Tibial nerve (tissue), 4 donors: ENCODE results near the gene ACAD11. TPM values are rescaled to one million over a fixed set of nuclear protein-coding genes. Genes with fewer than 3 reads are reported as not detected.

ENCODE experiments used
- DNase-seq, 2 donors: peaks; one replicate each; pipeline ENCODE4 v3.0.0-alpha.2; 2019; ENCODE audit warnings: low spot score in 2 of 2
- H3K27ac ChIP-seq, 4 donors: fragments of 200-600 bp; sonication (generic) in 3 of 4; one replicate each; pipeline ENCODE4 v1.5.1; 2017 to 2019; ENCODE audit warnings: mild to moderate bottlenecking in 1 of 4
- H3K27me3 ChIP-seq, 2 donors: fragments of 200-600 bp; sonication (generic) in 1 of 2; one replicate each; pipeline versions ENCODE4 v1.5.1 to v1.6.0; 2017 to 2019
- H3K36me3 ChIP-seq, 3 donors: fragments of 200-600 bp; sonication (generic); one replicate each; pipeline ENCODE4 v1.5.1; 2018 to 2019
- H3K4me1 ChIP-seq, 4 donors: fragments of 200-600 bp; sonication (generic) in 3 of 4; one replicate each; pipeline ENCODE4 v1.5.1; 2017 to 2019
- H3K4me3 ChIP-seq, 4 donors: fragments of 200-600 bp; sonication (generic) in 3 of 4; one replicate each; pipeline ENCODE4 v1.5.1; 2017 to 2019; ENCODE audit warnings: mild to moderate bottlenecking in 1 of 4, moderate library complexity in 1 of 4
- H3K9me3 ChIP-seq, 4 donors: fragments of 200-600 bp; sonication (generic) in 3 of 4; one replicate each; pipeline ENCODE4 v1.5.1; 2017 to 2019
- EP300 ChIP-seq, 2 donors: sonication (generic); formaldehyde crosslinking; IDR thresholded peaks; one replicate each; pipeline ENCODE4 v1.6.1; 2017; ENCODE audit warnings: antibody characterized with exemption in 2 of 2, mild to moderate bottlenecking in 1 of 2
- POLR2A ChIP-seq, 2 donors: fragments of 450-650 bp; IDR thresholded peaks; one replicate each; pipeline ENCODE4 v1.6.1; 2017; ENCODE audit warnings: antibody characterized with exemption in 2 of 2, mild to moderate bottlenecking in 2 of 2, moderate library complexity in 2 of 2
- WGBS, 2 donors: methylation state at CpG; one replicate each; pipeline ENCODE4 v1.1.5; 2018; 5-methylcytosine and 5-hydroxymethylcytosine counted together
- total RNA-seq, 4 donors: library from RNA; depleted of rRNA; stranded (reverse); fragments of >200 nt; gene quantifications; one replicate each; pipeline ENCODE4 v1.1.0, GENCODE V29; 2016
- TF ChIP-seq, protein P1 (sequence below), 5 experiments: fragments of 200-600 bp in 3 of 5; fragments of 450-650 bp in 2 of 5; sonication (generic) in 3 of 5; IDR thresholded peaks; one replicate each; pipeline ENCODE4 v1.5.1; 2016 to 2019; ENCODE audit warnings: antibody characterized with exemption in 5 of 5, mild to moderate bottlenecking in 3 of 5, moderate library complexity in 2 of 5

ACAD11 gene
- total RNA-seq, 4 donors from 2014 or later = 39.2 to 69.9 (median 59.4) TPM

DNA sequence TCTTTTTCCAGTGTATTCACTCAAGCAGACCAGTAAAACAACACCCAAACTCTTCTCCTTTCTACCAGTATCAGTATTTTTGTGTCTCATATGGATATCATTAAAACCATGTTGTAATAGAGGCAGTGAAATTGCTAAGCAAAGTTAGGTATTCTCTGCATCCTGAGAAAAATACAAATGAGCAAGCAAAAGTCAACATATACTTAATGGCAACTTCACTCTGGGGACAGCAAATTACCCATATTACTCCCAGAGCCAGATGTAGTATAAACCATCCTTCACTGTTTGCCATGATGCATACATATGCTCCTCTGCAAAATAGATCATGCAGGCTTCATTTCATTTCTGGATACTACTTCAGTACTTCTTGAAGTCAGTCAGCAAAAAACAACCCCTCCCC lies 22.6 kb upstream of the ACAD11 start:
- Histone ChIP-seq H3K9me3 (no peaks in the 10 kb centered on the region), H3K36me3 (peaks cover 0 to 97% (median 6%) of the 10 kb centered on the region in 3 donors), H3K27me3 (no peaks in the 10 kb centered on the region), H3K27ac (no peak overlapping the region), H3K4me3 (no peak overlapping the region), H3K4me1 (no peaks in the 10 kb centered on the region)
- TF ChIP-seq EP300 (IDR thresholded peaks at IDR 0.05) (no peak), POLR2A (IDR thresholded peaks at IDR 0.05) (no peak)
- TF ChIP-seq, protein P1, sequence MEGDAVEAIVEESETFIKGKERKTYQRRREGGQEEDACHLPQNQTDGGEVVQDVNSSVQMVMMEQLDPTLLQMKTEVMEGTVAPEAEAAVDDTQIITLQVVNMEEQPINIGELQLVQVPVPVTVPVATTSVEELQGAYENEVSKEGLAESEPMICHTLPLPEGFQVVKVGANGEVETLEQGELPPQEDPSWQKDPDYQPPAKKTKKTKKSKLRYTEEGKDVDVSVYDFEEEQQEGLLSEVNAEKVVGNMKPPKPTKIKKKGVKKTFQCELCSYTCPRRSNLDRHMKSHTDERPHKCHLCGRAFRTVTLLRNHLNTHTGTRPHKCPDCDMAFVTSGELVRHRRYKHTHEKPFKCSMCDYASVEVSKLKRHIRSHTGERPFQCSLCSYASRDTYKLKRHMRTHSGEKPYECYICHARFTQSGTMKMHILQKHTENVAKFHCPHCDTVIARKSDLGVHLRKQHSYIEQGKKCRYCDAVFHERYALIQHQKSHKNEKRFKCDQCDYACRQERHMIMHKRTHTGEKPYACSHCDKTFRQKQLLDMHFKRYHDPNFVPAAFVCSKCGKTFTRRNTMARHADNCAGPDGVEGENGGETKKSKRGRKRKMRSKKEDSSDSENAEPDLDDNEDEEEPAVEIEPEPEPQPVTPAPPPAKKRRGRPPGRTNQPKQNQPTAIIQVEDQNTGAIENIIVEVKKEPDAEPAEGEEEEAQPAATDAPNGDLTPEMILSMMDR (IDR thresholded peaks at IDR 0.05) = no peak
- no peak for DNase-seq

DNA sequence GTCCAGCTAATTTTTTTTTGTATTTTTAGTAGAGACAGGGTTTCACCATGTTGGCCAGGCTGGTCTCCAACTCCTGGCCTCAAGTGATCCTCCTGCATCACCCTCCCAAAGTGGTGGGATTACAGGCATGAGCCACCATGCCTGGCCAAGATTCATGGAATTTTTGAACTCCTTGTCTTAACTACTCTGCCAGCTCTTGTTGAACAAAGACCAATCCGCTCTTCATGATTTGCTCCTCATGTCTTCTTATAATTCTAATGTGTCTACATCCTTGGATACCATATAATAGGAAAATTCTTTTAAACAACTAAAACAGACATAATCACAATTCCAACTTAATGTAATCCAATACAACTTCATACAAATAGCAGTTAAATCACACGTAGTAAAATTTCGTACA lies 21.8 kb upstream of the ACAD11 start:
- WGBS, 2 donors = 94% methylated on average over 3 of the region's 3 CpGs

DNA sequence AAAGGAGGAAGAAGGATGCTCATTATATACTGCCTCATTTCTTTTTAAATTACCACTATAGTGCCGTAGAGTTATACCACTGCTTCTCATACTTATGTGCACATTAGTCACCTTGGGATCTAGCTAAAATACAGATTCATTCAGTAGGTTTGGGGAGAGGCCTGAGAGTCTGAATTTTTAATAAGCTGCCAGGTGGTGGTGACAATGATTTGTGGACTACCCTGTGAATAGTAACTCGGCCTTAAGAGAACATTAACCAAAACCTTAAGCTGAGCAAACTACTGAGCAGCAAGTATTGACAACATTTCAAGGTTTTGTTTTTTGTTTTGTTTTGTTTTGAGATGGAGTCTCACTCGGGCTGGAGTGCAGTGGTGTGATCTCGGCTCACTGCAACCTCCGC lies 20.3 kb upstream of the ACAD11 start:
- DNase-seq = no peak
- no peaks in the 10 kb centered on the region for H3K27me3 ChIP-seq
- no peak overlapping the region for H3K27ac ChIP-seq
- H3K4me1 ChIP-seq = no peaks in the 10 kb centered on the region
- H3K9me3 ChIP-seq = no peaks in the 10 kb centered on the region
- H3K4me3 ChIP-seq = no peak overlapping the region
- 82 to 84% methylated on average over 5 of the region's 5 CpGs for WGBS, 2 donors
- H3K36me3 ChIP-seq = peaks cover 0 to 99% (median 0%) of the 10 kb centered on the region in 3 donors
- TF ChIP-seq EP300 (IDR thresholded peaks at IDR 0.05) = no peak
- TF ChIP-seq, protein P1 (IDR thresholded peaks at IDR 0.05) = no peak
- no peak for TF ChIP-seq POLR2A (IDR thresholded peaks at IDR 0.05)

More for the DNA sequence above, 21.8 kb upstream of the ACAD11 start:
- H3K27ac ChIP-seq = no peak overlapping the region
- no peak for TF ChIP-seq EP300 (IDR thresholded peaks at IDR 0.05)
- no peak for TF ChIP-seq POLR2A (IDR thresholded peaks at IDR 0.05)
- TF ChIP-seq, protein P1 (IDR thresholded peaks at IDR 0.05) = no peak
- DNase-seq = no peak
- H3K4me3 ChIP-seq = no peak overlapping the region
- peaks cover 0 to 99% (median 6%) of the 10 kb centered on the region in 3 donors for H3K36me3 ChIP-seq
- no peaks in the 10 kb centered on the region for H3K4me1 ChIP-seq
- no peaks in the 10 kb centered on the region for H3K27me3 ChIP-seq
- no peaks in the 10 kb centered on the region for H3K9me3 ChIP-seq

DNA sequence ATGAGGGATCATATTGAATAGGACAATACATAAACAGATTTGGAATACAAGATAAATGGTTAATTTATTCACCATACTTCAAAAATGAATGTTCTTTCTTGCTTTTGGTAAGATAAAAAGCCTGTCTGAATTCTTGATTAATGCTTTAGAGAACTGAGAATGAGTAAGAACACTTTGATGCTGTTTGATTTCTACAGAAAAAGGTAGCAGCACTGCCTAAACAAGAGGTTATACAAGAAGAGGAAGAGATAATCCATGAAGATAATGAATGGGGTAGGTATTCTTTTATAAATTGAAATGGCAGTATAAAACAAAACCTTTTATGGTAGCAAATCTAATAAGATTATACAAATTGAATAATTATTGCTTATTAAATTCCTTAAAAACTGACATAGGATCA lies 15.8 kb upstream of the ACAD11 start:
- H3K4me3 ChIP-seq = no peak overlapping the region
- TF ChIP-seq, protein P1 (IDR thresholded peaks at IDR 0.05) = no peak
- no peak for TF ChIP-seq POLR2A (IDR thresholded peaks at IDR 0.05)
- no peak for TF ChIP-seq EP300 (IDR thresholded peaks at IDR 0.05)
- H3K27ac ChIP-seq = no peak overlapping the region
- H3K4me1 ChIP-seq = no peaks in the 10 kb centered on the region
- peaks cover 0 to 90% (median 6%) of the 10 kb centered on the region in 3 donors for H3K36me3 ChIP-seq
- no peaks in the 10 kb centered on the region for H3K27me3 ChIP-seq
- no peaks in the 10 kb centered on the region for H3K9me3 ChIP-seq
- no peak for DNase-seq

DNA sequence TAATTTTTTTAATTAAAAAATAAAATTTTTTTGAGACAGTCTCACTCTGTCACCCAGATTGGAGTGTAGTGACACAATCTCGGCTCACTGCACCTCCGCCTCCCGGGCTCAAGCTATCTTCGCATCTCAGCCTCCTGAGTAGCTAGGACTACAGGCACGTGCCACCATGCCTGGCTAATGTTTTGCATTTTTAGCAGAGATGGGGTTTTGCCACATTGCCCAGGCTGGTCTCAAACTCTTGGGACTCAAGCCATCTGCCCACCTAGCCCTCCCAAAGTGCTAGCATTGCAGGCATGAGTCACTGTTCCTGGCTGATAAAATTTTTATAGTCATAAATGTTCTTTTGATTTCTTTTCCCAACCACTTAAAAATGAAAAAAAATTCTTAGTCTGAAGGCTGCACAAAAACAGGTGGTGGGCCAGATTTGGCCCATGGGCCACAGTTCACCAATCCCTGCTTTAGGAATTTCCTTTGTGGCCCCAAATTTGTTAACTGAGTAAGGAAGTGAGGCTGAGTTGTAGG lies 9.7 kb upstream of the ACAD11 start:
- Histone ChIP-seq H3K27me3 (no peaks in the 10 kb centered on the region), H3K4me1 (peaks cover 0 to 20% (median 0%) of the 10 kb centered on the region in 4 donors), H3K27ac (no peak overlapping the region), H3K36me3 (peaks cover 0 to 53% (median 2%) of the 10 kb centered on the region in 3 donors), H3K4me3 (no peak overlapping the region), H3K9me3 (no peaks in the 10 kb centered on the region)
- TF ChIP-seq, protein P1 (IDR thresholded peaks at IDR 0.05) = no peak
- no peak for DNase-seq
- 96% methylated on average over 5 of the region's 5 CpGs for WGBS, 2 donors
